SU-DHL-6 (cell line): Measurements from ENCODE around the gene CCAR1.

Experiments used
- H2AFZ ChIP-seq: fragments of 200-600 bp; sonication (generic); 2 replicates; pipeline ENCODE4 v1.6.1; 2014; ENCODE audit warnings: low read depth, mild to moderate bottlenecking, moderate library complexity, mixed read lengths, antibody characterized with exemption, low read length; ENCODE audit not compliant: severe bottlenecking
- H3F3A ChIP-seq: fragments of 200-600 bp; shearing (Covaris generic); 2 replicates; pipeline ENCODE4 v1.6.0; 2016; ENCODE audit warnings: antibody characterized with exemption, mild to moderate bottlenecking; ENCODE audit not compliant: insufficient read depth
- H3K27ac ChIP-seq: fragments of 200-600 bp; sonication (generic); 2 replicates; pipeline ENCODE4 v1.5.1; 2016; ENCODE audit warnings: low read depth, mild to moderate bottlenecking, low read length, moderate library complexity, mixed read lengths
- H3K27me3 ChIP-seq: fragments of 200-600 bp; sonication (generic), shearing (Covaris generic); 2 replicates; pipeline ENCODE4 v1.6.0; 2014; ENCODE audit warnings: mild to moderate bottlenecking, low read length
- H3K36me3 ChIP-seq: fragments of 200-600 bp; sonication (generic); 2 replicates; pipeline ENCODE4 v1.6.1; 2014; ENCODE audit warnings: mild to moderate bottlenecking, low read length, mixed read lengths
- H3K4me2 ChIP-seq: fragments of 300-600, 200-600 bp; shearing (Covaris generic), sonication (generic); 2 replicates; pipeline ENCODE4 v1.6.0; 2014; ENCODE audit warnings: low read length, low read depth, mild to moderate bottlenecking; ENCODE audit not compliant: poor library complexity, severe bottlenecking
- H3K4me3 ChIP-seq: fragments of 200-600 bp; sonication (generic); 2 replicates; pipeline ENCODE4 v1.5.1; 2014; ENCODE audit warnings: antibody characterized with exemption, low read length, mild to moderate bottlenecking, mixed read lengths; ENCODE audit not compliant: insufficient read depth, poor library complexity, severe bottlenecking
- H3K79me2 ChIP-seq: fragments of 200-600 bp; sonication (generic); 2 replicates; pipeline ENCODE4 v1.6.1; 2014; ENCODE audit warnings: mild to moderate bottlenecking, low read length, moderate library complexity; ENCODE audit not compliant: insufficient read depth
- H3K9ac ChIP-seq: fragments of 200-600 bp; sonication (generic); 2 replicates; pipeline ENCODE4 v1.7.0; 2014; ENCODE audit warnings: mild to moderate bottlenecking, low read length
- H3K9me2 ChIP-seq: fragments of 200-600 bp; sonication (generic); replicated peaks from 2 replicates; pipeline ENCODE4 v1.6.1; 2014; ENCODE audit warnings: low read length; ENCODE audit not compliant: insufficient read depth
- H3K9me3 ChIP-seq: fragments of 200-600 bp; sonication (generic); 2 replicates; pipeline ENCODE4 v1.6.1; 2014; ENCODE audit warnings: low read length, mixed read lengths; ENCODE audit not compliant: insufficient read depth
- H4K20me1 ChIP-seq: fragments of 200-600 bp; sonication (generic); 2 replicates; pipeline ENCODE4 v1.6.1; 2014; ENCODE audit warnings: low read depth, mild to moderate bottlenecking, antibody characterized with exemption, low read length, moderate library complexity, mixed read lengths
- EZH2phosphoT487 ChIP-seq: fragments of 200-600 bp; sonication (generic), shearing (Covaris generic); conservative IDR thresholded peaks from 2 replicates; pipeline ENCODE4 v1.6.1; 2018; ENCODE audit warnings: mild to moderate bottlenecking, antibody characterized with exemption, low read length, moderate library complexity, mixed read lengths
- TF ChIP-seq, protein P1 (sequence below): fragments of 200-600 bp; sonication (generic); IDR thresholded peaks from one replicate; pipeline ENCODE4 v1.5.1; 2017; ENCODE audit warnings: antibody characterized with exemption, mild to moderate bottlenecking, low read length, moderate library complexity; ENCODE audit not compliant: insufficient read depth, poor library complexity, severe bottlenecking

CCAR1 gene

GRCh38 chr10:68752711-68753350, 31.8 kb downstream of the CCAR1 start:
- no peak overlapping the region for H3K27ac ChIP-seq
- H3K9ac ChIP-seq = no peak overlapping the region
- H3K27me3 ChIP-seq = no peaks in the 10 kb centered on the region
- H3K79me2 ChIP-seq = no peaks in the 10 kb centered on the region
- no peak overlapping the region for H2AFZ ChIP-seq
- TF ChIP-seq EZH2phosphoT487 = no peak
- TF ChIP-seq, protein P1, sequence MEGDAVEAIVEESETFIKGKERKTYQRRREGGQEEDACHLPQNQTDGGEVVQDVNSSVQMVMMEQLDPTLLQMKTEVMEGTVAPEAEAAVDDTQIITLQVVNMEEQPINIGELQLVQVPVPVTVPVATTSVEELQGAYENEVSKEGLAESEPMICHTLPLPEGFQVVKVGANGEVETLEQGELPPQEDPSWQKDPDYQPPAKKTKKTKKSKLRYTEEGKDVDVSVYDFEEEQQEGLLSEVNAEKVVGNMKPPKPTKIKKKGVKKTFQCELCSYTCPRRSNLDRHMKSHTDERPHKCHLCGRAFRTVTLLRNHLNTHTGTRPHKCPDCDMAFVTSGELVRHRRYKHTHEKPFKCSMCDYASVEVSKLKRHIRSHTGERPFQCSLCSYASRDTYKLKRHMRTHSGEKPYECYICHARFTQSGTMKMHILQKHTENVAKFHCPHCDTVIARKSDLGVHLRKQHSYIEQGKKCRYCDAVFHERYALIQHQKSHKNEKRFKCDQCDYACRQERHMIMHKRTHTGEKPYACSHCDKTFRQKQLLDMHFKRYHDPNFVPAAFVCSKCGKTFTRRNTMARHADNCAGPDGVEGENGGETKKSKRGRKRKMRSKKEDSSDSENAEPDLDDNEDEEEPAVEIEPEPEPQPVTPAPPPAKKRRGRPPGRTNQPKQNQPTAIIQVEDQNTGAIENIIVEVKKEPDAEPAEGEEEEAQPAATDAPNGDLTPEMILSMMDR = no peak
- H4K20me1 ChIP-seq = peaks cover 5% of the 10 kb centered on the region; the same call in 1 of the 2 replicates
- peaks cover 67% of the 10 kb centered on the region for H3K36me3 ChIP-seq
- H3K4me2 ChIP-seq = no peak overlapping the region
- H3K9me3 ChIP-seq = no peaks in the 10 kb centered on the region
- peaks cover 10% of the 10 kb centered on the region; the same call in 1 of the 2 replicates for H3F3A ChIP-seq
- H3K4me3 ChIP-seq = no peak overlapping the region
- no peaks in the 10 kb centered on the region for H3K9me2 ChIP-seq

DNA sequence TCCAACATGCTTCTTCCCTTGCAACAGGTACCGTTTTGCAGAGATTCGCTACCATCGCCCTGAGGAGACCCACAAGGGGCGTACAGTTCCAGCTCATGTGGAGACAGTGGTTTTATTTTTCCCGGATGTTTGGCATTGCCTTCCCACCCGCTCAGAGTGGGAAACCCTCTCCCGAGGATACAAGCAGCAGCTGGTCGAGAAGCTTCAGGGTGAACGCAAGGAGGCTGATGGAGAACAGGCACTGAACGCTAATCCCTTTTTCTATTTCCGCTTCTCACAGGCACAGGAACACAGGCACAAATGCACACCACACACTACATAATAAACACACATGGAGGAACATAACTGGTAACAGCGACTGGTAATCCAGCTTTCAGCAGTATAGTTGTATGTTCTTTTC, 35.2 kb downstream of the CCAR1 start:
- peaks cover 62% of the 10 kb centered on the region for H3K36me3 ChIP-seq
- H3F3A ChIP-seq = peaks cover 10% of the 10 kb centered on the region; the same call in 1 of the 2 replicates
- no peak overlapping the region for H3K4me2 ChIP-seq
- H4K20me1 ChIP-seq = peaks cover 5% of the 10 kb centered on the region; the same call in 1 of the 2 replicates
- no peaks in the 10 kb centered on the region for H3K27me3 ChIP-seq
- H3K9ac ChIP-seq = no peak overlapping the region
- no peaks in the 10 kb centered on the region for H3K9me2 ChIP-seq
- H3K27ac ChIP-seq = no peak overlapping the region
- H2AFZ ChIP-seq = no peak overlapping the region
- no peaks in the 10 kb centered on the region for H3K79me2 ChIP-seq
- H3K9me3 ChIP-seq = no peaks in the 10 kb centered on the region
- H3K4me3 ChIP-seq = no peak overlapping the region
- TF ChIP-seq EZH2phosphoT487 = no peak
- TF ChIP-seq, protein P1 = no peak

GRCh38 chr10:68756766-68757165, 35.7 kb downstream of the CCAR1 start:
- H3K9me3 ChIP-seq = no peaks in the 10 kb centered on the region
- H3K79me2 ChIP-seq = no peaks in the 10 kb centered on the region
- H3K9ac ChIP-seq = no peak overlapping the region
- TF ChIP-seq, protein P1 = no peak
- TF ChIP-seq EZH2phosphoT487 = no peak
- no peak overlapping the region for H3K27ac ChIP-seq
- H3K27me3 ChIP-seq = no peaks in the 10 kb centered on the region
- H3K4me2 ChIP-seq = no peak overlapping the region
- H3K4me3 ChIP-seq = no peak overlapping the region
- peaks cover 5% of the 10 kb centered on the region; the same call in 1 of the 2 replicates for H4K20me1 ChIP-seq
- H2AFZ ChIP-seq = no peak overlapping the region
- H3K36me3 ChIP-seq = peaks cover 62% of the 10 kb centered on the region
- H3F3A ChIP-seq = peaks cover 10% of the 10 kb centered on the region; the same call in 1 of the 2 replicates
- H3K9me2 ChIP-seq = no peaks in the 10 kb centered on the region
